Epithelial cell of esophagus (primary cell): Measurements from ENCODE around the gene LRRC71.
A peak's percentile ranks its signal among the peaks of the same experiment; 100 is the strongest.
"Not testable (repeated sequence)": the region's sequence is repeated elsewhere in the genome, so short reads cannot be mapped to it uniquely, and the experiment has no call there.

Experiments
- DNase-seq: peaks from one replicate; pipeline ENCODE4 v3.0.0; 2010; ENCODE audit warnings: low read depth
- H3K4me3 ChIP-seq: 2 replicates; pipeline ENCODE4 v1.5.1; 2011; ENCODE audit warnings: mild to moderate bottlenecking, low read length, control low read depth
- CTCF ChIP-seq: IDR thresholded peaks from 2 replicates; pipeline ENCODE4 v1.5.1; 2011; ENCODE audit warnings: low read depth, mild to moderate bottlenecking, low read length, control low read depth, inconsistent platforms; ENCODE audit not compliant: insufficient read depth; ENCODE audit errors: missing control alignments

The LRRC71 gene

DNA sequence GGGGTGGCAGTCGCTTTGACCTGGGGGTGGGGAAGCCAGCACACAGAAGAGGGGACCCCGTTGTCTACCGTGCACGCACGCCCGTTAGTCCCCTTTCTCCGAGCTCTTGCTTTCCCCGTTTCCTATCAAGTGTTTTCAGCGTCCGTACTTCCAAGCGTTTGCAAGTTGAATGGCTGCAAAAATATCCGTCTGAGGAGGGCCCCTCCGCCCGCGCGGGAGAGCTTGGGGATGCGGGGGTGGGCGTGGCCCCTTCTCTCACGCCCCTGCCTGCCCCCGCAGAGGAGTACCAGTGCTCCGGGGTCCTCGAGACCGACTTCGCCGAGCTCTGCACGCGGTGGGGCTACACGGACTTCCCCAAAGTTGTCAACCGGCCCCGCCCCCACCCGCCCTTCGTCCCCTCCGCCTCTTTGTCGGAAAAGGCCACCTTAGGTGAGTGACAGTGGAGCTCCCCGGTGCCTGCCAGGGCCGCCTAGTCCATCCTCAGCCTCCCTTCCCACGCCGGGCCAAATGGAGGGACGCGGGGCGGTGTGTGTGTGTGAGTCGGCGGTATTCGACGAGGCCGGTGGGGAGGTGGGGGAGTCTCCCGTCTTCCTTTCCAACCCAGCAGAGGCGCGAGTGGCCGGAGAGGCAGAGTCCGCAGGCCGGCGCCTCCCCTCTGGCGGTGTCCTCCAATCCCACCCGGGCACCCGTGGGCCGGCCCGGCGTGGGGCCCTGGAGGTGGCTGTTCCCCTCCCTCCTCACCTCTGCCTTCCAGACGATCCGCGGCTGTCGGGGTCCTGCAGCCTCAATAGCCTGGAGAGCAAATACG, 3.4 kb downstream of the LRRC71 start:
- TF ChIP-seq CTCF: no peak
- no peak for DNase-seq
- H3K4me3 ChIP-seq: no peak overlapping the region

DNA sequence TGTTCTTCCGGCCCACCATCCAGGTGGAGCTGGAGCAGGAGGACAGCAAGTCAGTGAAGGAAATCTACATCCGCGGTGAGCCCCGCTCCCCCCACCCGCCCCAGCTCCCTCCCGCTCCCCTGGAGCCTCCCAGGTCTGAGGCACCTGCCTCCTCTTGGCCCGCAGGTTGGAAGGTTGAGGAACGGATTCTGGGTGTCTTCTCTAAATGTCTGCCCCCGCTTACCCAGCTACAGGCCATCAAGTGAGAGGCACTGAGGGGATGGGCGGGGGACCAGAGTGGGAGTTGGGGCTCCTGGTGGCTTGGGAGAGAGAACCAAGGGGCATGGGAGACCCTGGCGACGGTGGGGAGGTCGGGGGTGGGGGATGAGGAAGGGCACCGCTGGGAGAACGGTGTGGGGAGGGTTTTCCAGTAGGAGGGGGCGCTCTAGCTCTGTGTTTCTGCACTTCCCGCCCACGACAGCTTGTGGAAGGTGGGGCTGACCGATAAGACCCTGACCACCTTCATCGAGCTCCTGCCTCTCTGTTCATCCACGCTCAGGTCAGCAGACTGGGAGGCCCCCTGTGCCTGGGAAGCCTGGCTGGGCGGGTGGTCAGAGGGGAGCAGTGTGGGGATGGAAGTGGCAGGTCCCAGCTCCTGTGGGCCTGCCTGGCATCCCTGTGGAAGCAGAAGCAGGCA, 4.2 kb downstream of the LRRC71 start:
- H3K4me3 ChIP-seq: no peak overlapping the region
- TF ChIP-seq CTCF: no peak
- no peak for DNase-seq

DNA sequence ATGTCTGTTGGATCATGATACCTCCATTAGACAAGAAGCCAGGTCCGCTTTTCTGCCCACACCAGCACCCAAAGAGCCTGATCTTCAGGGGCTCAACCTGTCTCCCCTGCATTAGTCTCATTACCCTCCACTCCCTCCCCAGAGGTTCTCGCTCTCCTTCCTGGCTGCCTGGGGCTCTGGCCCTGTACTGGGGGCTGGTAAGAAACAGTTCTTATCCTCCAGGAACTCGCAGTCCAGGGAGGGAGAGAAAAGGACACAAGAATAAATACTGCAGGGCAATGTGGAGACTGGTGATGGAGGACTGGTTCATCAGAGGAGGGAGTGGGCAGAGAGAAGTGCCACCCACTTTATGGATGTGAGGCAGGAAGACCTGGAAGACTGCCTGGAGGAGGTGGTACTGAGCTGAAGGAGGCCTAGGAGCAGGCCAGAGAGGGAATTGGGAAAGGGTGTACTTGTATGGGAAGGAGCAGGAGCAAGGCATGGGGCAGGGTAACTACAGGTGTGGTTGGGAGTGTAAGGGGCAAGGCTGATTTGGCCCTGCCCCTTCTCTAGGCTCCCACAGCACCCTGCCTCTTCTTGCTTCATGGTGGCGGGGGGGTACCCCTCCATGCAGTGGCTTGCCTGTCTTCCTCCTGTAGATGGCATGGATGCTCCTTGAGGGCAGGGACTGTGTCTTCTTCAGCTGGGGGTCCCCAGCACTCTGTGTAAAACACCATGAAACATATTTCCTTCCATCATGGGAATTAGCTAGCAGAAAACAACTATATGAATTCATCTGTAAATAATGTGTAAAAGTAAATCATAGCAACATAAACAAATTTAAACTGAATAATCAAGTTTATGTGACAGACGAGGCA, 5.0 kb downstream of the LRRC71 start:
- H3K4me3 ChIP-seq: no peak overlapping the region
- no peak for TF ChIP-seq CTCF
- DNase-seq: no peak

DNA sequence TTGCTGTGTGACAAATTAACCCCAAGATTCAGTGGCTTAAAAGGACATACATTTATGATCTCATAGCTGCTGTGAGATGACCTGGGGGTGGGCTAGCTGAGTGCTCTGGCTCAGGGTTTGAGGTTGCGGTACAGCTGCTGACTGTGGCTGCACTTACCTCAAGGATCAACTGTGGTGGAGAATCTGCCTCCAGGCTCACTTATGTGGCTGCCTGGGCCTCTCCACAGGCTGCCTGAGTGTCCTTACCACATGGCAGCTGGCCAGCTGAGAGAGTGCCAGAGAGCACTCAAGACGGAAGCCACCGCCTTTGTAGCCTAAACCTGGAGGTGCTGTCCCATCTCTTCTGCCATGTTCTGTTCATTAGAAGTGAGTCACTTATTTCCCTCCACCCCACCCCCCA, 5.7 kb downstream of the LRRC71 start:
- no peak for TF ChIP-seq CTCF
- no peak overlapping the region for H3K4me3 ChIP-seq
- peak; percentile 74 for DNase-seq

DNA sequence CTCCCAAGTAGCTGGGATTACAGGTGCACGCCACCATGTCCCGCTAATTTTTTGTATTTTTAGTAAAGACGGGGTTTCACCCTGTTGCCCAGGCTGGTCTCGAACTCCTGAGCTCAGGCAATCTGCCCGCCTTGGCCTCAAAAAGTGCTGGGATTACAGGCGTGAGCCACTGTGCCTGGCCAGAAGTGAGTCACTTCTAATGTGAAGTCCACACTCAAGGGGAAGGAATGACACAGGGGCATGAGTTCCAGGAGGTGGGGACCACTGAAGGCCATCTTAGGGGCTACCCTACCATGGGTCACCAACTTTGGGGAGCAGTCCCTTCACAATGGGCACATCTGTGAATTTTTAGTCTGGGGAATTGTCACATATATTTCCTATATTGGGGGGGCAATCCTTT, 6.3 kb downstream of the LRRC71 start:
- DNase-seq, H3K4me3 ChIP-seq: not testable (repeated sequence)

- peak; percentile 84 for DNase-seq
- peak overlapping the region; percentile 25 for H3K4me3 ChIP-seq
- TF ChIP-seq CTCF: peak; percentile 73
These were observed 7.0 kb downstream of the LRRC71 start for GRCh38 chr1:156927215-156928042.

DNA sequence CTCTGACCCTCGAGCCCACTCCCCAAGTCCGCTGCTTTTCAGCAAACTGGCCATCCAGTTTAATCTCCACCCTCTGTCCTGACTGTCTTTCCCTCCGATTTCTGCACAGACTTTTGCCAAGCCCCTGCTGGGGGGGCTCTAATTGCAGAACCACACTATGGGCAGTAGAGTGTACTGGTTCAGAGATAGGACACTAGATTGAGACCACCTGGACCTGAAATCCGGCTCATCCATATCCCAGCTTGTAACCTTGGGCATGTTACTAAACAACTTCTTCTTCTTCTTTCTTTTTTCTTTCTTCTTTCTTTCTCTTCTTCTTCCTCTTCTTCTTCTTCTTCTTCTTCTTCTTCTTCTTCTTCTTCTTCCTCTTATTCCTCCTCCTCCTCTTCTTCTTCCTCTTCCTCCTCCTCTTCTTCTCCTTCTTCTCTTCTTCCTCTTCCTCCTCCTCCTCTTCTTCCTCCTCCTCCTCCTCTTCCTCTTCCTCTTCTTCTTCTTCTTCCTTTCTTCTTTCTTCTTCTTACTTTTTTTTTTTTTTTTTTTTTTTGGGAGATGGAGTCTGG, 7.7 kb downstream of the LRRC71 start:
- DNase-seq: no peak
- no peak for TF ChIP-seq CTCF
- H3K4me3 ChIP-seq: no peak overlapping the region
